A172 (cell line): ENCODE data around the gene SMOC1. TPM values are rescaled to one million over a fixed set of nuclear protein-coding genes. Genes with fewer than 3 reads are reported as not detected.

ENCODE experiments used
- DNase-seq: peaks from one replicate; pipeline ENCODE4 v3.0.0-alpha.2; 2015; ENCODE audit warnings: low spot score
- total RNA-seq: library from RNA; depleted of rRNA; stranded (reverse); fragments of >200 nt; shearing (Covaris generic); gene quantifications from 2 replicates; pipeline ENCODE4 v1.2.3, GENCODE V29; 2014

SMOC1 gene
- total RNA-seq, 1 experiment from 2014 or later = not detected

GRCh38 chr14:70008284-70009262 is 129.4 kb downstream of the SMOC1 start:
- DNase-seq = no peak

DNA sequence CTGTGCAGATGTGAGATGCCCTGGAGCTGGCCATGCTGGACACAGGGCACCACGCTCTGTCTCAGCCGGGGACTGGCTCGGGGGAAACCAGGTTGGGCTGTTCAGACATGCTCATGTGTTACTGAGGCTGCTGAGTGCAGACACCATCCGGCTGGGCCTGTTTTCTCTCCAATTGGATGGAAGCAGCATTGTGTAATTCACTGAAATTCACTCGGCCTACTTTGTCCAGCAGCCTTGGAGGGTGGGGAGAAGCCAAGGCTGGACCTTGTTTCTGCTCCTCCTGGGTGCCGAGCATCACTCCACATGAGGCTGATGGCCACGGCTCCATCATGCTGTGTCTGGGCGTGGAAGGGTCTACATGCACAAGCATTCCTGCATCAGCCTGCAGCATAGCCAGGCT is 130.7 kb downstream of the SMOC1 start:
- no peak for DNase-seq

DNA sequence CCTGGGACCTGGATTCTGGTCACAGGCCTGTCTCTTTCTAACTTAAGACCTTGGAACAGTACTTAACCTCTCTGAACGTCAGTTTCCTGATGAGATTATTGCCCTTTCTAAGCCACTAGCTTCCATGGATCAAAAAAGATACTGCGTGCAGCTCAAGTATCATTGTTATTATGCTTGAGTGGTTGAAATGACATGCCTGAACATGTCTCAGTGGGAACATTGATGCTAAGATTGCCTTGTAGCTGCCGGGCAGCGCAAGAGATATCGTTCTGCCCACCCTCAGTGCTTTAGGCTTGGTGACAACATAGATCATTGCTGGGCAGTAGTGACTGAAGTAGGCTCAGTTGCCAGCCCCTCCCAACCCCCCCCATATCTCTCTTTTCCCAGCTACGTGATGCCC is 131.9 kb downstream of the SMOC1 start:
- DNase-seq = no peak

GRCh38 chr14:70011708-70012107 is 132.5 kb downstream of the SMOC1 start:
- no peak for DNase-seq

GRCh38 chr14:70013271-70013873 is 134.2 kb downstream of the SMOC1 start:
- DNase-seq = peak; percentile 11

DNA sequence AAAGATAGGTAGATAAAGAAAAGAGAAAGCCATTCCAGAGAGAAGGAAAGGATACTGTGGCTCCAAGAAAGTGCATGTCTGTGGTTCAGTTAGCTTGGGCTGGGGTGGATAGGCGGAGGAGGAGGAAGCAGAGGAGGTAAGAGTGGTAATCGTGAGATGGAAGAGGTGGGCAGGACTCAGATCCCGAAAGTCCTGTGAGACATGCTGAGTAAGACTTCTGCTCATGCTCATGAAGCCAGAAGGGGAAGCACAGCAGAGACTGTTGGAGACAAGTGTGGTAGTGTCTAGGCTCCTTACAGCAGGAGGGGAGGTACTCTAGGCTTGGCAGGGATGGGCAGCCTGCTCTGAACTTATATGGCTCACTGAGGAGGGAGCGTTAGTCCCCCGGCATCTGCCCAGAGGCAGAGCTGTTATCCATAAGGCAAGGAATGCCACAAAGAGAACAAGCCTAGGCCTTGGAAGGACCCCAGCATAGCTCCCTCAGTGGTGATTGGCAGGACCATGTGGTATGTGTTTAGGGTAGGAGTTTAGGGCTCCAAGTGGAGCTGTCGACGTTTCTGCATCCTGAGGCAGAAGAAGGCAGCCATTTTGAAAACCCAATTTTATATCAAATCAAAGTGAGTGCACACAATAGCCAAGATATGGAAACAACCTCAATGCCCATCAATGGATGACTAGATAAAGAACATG is 135.3 kb downstream of the SMOC1 start:
- no peak for DNase-seq

DNA sequence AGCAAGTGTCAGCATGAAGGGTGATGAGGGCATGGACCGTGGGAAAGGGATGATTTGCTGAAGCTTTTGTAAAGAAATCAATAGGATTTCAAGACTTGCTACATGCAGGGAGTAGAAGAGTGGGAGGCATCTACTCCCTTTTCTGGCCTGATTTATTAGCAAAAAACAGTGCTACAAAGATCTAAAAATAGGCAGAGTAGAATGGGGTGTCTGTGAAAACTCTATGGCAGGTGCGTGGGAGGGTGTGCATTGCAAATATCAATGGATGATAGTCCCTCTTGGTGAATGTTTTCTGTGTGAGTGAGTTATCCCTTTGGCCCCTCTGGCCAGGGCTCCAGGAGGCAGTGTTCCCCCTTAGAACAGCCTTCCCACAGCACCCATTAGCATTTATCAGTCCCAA is 139.0 kb downstream of the SMOC1 start:
- no peak for DNase-seq

GRCh38 chr14:70018713-70019211 is 139.5 kb downstream of the SMOC1 start:
- no peak for DNase-seq

DNA sequence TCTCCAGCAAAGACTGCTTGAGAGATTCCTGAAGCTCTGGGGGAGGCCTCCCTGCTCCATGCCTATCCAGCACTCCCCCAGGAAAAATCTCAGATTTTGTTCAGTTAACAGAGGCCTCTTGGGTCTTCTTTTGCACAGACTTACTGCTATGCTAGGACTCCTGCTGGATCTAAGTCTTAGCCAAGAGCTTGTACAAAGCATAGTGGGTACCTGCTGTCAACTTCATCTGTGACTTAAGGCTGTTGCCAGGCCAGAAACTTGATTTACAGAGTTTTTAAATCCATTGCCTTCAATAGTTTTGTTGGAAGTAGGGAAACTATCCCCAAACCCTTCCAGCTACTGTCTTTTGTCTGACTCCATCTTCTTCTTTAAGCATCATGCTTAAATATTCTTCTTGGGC is 140.5 kb downstream of the SMOC1 start:
- DNase-seq = no peak

DNA sequence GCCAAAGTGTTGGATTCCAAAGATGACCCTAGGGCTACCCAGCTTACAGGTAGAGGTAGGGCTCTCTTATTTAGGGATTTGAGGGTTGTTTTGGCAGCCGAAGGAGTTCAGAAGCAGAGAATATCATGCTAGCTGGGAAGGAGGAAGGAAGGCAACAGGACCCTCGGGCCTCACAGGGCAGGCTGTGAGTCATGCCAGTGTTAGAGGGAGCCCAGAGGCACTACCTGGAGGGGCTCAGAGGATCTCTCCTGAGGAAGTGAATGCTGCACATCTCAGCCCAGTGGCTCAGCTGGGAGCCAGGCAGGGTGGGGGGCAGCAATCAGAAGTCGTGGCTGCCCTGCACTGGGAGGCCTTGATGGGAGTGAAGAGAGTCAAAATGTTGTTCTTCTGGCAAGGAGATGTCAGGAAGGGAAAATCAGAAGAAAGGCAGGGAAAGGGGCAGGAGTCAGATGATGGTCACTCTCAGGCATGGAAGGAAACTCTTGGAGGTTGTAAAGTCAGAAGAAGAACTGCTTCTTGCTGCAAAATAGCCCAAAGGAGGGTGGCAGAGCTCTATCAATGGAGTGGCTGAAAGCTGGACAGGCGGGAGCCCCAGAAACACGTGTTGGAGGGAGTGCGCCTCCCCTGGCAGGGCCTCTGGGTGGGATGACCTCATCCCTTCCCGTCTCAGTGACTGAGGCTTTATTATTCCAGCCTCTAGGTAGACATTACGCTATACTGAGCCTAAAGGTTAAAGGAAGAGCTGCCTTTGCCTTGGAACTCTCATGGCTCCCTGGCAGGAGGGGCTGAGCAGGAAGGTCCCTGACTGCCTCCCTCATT is 141.3 kb downstream of the SMOC1 start:
- DNase-seq = no peak

DNA sequence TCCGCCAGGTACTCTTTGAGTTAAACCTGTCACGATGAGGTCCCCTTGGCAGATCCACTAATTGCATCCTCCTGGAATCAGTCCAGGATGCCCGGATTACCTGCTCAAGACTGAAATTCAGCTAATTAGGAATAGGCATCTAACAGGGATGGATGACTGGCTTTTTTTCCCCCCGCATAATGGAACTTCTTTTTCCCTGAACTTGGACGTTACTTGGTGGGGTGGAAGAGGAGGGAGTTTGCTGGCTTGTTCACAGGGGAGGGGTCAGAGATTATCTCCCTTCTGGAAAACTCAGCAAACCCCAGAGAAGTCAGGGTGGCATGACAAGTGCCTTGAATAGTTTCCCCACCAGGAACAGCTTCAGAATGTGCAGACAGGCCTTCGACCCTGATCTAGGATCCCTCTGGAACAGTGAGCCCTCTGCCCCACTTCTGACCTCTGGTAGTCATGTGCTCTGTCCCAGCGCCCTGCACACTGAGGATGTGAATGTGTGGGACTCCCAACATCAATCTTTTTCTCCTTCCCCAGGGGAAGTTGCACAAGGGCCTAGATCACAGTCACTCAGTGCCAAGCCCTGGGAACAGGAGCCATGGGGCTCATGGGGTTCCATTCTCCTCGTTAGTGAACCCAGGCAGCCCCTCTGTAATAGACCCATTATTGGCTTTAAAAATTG is 142.5 kb downstream of the SMOC1 start:
- DNase-seq = no peak

- no peak for DNase-seq
Measured at GRCh38 chr14:70022771-70023445, 143.7 kb downstream of the SMOC1 start.

DNA sequence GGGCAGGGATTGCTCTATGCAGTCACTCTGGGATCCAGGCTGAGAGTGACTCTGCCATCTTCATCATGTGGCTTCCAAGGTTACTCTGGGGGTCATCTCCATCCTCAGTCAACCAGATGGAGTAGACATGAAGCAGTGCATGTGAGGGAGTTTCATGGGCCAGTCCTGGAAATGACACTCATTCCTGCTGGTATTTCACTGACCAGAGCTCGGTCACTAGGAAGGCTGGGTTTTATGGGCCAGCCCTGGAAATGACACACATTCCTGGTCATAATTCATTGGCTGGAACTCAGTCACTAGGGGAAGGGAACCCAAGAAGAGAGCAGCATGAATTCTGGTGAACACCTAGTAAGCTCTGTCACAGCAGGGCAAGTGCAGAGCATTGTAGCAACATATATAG is 144.7 kb downstream of the SMOC1 start:
- no peak for DNase-seq

DNA sequence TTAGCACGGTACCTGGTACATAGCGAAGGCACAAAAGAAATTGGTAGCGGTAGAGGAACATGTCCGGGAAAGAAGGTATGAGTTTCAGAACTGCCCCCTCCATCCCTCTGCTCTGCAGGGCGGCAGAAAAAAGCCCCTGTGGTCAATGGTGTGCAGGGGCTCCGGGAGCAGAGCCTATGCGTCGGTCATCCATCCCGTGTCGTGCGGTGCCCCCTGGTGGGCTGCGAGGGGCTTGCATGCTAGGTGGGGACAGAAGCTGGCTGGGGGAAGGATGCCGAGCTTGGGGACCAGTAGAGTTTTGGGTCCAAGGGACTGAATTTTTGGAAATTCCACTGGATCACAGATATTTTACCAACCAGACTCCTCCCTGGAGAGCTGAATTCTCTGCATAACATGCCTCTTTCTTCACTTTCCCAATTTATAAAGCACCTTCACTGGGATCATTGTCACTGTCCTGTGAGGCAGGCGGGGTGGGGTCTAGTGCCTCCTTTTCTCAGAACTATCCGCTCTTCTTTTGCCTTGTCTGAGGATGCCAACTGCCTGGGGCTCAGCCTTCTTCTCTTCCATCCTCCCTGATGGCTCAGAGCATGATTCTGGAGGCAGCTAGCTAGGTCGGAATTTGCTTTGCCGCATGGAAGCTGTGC is 148.7 kb downstream of the SMOC1 start:
- peak; percentile 9 for DNase-seq

DNA sequence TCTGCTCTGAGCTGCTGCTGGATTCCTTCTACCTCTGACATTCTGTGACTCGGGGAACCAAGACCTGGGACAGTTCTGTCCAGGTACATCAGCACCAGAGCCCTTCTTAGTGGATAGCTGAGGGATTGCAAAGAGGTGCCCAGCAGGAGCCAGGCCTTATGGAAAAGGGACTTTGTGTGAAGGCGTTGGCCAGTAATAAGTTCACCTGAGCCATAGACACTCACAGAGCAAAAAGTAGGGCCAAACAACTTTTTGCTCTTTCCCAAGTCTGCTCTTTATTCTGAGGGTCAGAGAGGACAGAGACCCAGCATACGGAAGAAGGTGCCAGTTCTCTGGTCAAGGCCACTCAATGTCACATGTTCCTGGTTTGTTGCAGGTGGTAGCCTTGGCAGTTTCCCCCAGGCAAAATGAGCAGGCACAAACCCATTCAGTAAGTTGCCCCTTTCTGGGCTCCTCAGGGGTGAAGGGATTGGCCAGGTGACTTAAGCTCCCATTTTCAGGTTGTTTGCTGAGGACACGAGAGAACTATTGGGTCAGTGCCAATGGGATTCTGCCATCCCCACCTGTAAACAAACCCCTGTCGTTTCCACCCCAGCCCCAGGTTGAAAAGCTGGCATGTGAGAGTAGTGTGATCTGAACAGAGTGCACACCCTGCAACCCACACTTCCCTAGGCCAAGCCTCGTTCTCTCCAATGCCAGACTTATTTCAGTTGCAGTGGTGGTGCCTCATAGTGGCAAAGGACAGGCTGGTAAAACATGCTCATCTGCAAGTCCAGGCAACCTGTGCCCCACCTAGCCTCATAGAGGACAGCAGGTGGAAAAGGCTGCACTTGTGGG is 150.3 kb downstream of the SMOC1 start:
- no peak for DNase-seq

DNA sequence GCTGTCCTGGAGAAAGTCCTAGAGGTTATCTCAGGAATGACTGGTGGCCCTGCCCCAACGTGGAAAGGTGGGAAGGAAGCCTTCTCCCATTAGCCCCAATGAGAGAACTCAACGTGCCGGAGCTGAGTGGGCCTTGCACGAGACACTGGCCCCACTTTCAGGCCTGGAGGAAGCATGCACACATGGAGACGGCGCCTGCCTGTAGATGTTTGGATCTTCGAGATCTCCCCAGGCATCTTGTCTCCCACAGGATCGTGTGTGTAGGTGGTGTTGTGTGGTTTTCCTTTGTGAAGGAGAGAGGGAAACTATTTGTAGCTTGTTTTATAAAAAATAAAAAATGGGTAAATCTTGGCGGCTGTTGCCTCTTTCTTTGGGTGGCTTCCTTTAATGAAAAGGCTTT is 152.8 kb downstream of the SMOC1 start:
- no peak for DNase-seq

- DNase-seq = peak; percentile 49
Measured at GRCh38 chr14:70032447-70032846, 153.2 kb downstream of the SMOC1 start.

DNA sequence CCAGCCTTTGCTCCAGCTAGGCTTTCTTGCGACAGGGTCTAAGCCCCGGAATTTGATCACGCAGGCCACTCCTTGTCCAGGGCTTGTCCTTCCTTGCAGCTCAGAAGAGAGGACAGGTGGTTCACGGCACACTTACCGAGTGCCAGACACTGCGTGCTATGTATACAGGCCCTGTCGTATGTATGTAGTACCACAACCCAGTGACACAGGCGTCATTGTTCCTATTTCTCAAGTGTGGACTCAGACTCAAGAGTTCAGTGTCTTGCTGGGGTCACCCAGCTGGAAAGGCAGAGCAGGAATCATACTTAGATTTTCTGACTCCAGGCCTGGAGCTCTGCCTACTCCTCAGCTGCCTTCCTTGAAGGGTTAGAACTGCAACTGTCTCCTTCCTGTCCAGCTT is 153.9 kb downstream of the SMOC1 start:
- no peak for DNase-seq

GRCh38 chr14:70033561-70033960 is 154.3 kb downstream of the SMOC1 start:
- no peak for DNase-seq
